ENCODE data around the gene RIPPLY1.
"Not testable (repeated sequence)": the region's sequence is repeated elsewhere in the genome, so short reads cannot be mapped to it uniquely, and the experiment has no call there.

RIPPLY1 gene

DNA sequence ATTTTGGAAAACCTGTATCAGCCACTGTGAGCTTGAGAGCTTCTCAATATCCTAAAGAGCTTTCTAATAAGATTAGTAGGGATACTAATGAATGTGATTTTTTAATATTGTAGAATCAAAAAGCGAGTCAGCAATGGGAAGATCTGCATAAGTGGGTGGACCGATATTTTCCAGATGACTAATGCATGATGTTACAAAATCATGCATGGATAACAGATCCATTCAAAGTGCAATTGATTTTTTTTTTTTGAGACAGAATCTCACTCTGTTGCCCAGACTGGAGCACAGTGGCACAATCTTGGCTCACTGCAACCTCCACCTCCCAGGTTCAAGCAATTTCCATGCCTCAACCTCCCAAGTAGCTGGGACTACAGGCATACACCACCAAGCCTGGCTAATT lies 9.7 kb upstream of the RIPPLY1 start:
- DNase-seq (ENCODE audit: low read depth, low spot score) = no peak

- DNase-seq (ENCODE audit: low read depth, low spot score) = no peak
These were observed 3.2 kb upstream of the RIPPLY1 start for GRCh38 chrX:106906361-106906760.

DNA sequence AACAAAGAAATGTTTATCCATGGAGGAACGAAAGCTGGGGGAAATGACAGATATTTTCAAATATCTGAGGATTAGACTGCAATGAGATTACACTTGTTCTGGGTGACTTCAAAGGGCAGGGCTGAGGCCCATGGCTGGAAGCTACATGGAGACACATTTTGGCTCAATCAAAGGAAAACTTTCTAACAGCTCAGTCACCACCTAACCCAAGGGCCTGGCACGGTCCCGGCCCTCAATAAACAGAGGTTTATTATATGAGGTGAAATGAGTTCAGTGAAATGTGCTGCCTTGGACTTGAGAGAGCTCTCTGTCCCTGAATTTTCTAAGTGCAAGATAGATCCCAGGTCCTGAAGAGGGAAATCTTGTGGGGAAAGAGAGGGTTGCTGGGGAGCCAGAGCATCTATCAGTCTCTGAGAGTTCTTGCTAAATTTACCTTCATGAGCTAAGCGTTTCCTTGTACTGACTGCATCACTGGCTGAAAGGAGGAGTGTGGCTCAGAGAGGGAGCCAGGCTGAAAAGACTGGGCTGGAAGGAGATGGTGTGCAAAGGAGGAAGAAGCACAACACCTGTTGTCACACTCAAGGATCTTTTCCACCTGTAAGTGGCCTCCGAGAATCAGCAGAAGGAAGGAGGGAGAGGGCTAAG lies 2.0 kb upstream of the RIPPLY1 start:
- DNase-seq (ENCODE audit: low read depth, low spot score) = no peak

DNA sequence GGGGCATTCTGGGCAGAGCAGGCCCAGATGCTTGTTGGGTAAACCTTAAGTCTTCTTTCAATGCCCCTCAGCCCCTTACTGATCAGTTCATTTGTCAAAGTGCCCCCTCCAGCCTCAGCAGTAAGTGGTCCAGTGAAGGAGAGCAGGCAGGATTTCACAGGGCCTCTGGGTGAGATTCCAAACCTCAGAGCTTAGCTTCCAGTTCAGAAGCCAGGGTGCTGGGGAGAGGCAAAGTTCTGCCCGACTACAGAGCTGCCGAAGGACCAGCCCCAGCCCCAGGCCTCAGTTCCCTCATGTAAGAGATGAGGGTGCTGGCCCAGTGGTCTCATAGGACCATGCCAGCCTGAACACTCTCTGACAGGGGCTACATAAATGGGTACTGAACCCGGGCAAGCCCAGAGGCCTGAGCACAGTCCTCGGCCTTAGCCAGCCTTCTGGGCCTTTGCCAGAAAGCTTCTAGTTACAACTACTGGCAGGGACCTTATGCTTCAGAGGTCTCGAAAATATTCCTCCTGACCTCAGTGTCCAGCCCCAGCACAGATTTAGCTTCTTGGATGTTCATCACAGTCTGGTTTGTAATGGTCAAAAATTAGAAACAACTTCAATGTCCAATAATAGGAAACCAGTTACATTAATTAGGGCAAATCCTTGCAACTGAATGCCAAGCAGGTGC lies 851 bp upstream of the RIPPLY1 start:
- no peak for DNase-seq (ENCODE audit: low read depth, low spot score)

GRCh38 chrX:106902684-106903083 lies 457 bp downstream of the RIPPLY1 start:
- DNase-seq (ENCODE audit: low read depth, low spot score) = no peak

DNA sequence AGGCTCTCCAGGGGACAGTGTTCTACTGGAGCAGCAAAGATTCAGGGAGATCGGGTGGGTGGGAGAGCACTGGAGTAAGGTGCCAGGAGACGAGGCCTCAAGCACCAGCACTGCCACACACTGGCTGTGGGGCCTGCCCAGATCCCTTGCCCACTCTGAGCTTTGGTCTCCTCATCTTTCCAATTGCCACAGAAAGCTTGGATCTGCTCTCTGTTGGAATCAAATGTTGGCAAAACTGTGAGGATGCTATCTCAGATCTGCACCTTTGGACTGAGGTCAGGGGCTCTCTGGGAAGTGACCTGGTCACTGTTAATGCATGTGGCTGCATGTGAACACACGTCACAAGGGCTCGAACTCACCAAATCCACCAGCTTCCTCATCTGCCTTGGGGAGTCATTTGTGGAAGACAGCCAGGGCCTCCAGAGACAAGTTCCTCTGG lies 1.3 kb downstream of the RIPPLY1 start:
- no peak for DNase-seq (ENCODE audit: low read depth, low spot score)

GRCh38 chrX:106901341-106901740 lies 1.8 kb downstream of the RIPPLY1 start:
- DNase-seq (ENCODE audit: low read depth, low spot score) = no peak

DNA sequence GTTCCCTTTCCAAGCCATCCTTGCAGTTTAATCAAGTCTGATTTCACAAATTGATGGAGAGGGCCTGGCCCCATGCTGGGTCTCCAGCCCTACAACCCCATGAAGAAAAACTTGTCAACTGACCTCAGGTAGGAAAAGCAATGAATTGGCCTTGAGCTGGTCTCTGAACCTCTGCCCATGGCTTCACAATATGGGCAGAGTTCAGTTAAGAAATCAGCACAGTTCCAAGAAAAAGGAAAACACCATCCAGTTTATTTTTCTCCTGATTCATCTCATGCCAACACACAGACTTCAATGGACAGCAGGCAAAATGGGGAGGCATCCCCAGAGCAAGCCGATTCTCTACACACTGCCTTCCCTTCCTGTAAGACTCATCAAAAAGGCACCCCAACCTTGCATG lies 3.3 kb downstream of the RIPPLY1 start:
- no peak for DNase-seq (ENCODE audit: low read depth, low spot score)

- DNase-seq (ENCODE audit: low read depth, low spot score) = no peak
These were observed 3.9 kb downstream of the RIPPLY1 start for GRCh38 chrX:106899276-106899675.

DNA sequence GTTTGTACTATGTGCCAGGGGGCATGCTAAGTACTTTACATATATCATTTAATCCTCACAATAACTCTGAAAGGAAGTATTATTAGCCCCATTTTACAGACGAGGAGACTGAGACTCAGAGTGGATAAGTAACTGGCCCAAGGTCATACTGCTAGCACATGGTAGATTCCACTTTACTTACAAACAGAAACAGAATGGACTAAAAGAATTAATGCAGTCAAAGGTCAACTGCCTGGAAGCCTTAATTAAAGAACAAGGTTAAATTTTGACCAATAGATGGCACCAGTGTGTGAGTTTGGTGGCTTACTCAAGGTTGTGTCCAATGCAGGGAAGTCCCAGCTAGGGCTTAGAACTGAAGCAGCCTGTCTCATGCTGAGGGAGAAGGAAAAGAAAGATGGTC lies 4.7 kb downstream of the RIPPLY1 start:
- peak; percentile 83 for DNase-seq (ENCODE audit: low read depth, low spot score)

GRCh38 chrX:106897259-106897658 lies 5.9 kb downstream of the RIPPLY1 start:
- no peak for DNase-seq (ENCODE audit: low read depth, low spot score)

GRCh38 chrX:106894978-106895452 lies 8.1 kb downstream of the RIPPLY1 start:
- peak; percentile 31 for DNase-seq (ENCODE audit: low read depth, low spot score)

GRCh38 chrX:106894392-106894909 lies 8.7 kb downstream of the RIPPLY1 start:
- peak; percentile 89 for DNase-seq (ENCODE audit: low read depth, low spot score)

DNA sequence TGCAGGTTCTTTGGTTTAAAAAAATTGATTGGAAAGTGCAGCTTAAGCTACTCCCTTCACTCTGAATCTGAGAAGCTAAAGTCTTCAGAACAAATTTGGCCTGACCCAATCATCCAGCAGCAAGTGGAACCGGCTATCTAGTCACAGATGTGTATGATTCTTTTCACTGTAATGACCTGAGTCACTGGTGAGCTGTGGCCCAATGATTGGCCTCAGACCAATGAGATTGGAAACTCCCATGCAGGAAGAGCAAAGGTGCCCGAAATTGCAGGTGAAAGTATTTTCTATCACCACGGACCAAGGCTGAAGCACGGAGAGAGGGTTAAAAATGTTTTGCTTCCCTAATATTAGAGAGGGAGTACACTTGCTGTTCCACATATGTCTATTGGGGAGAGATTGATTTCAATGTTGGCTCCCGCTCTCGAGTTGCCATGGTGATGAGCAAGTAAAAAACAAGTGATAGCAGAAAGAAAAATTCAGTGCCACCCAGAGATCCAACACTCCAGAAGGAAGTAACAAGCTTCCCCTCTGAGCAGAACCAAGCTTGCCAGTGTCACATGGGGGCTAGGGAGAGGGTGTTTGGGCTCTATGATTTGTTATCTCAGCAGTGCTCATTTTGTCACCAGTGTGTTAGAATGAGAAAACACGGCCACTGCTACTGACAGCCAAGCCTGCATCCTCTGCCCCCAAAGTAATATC lies 11.2 kb downstream of the RIPPLY1 start:
- DNase-seq (ENCODE audit: low read depth, low spot score) = no peak

DNA sequence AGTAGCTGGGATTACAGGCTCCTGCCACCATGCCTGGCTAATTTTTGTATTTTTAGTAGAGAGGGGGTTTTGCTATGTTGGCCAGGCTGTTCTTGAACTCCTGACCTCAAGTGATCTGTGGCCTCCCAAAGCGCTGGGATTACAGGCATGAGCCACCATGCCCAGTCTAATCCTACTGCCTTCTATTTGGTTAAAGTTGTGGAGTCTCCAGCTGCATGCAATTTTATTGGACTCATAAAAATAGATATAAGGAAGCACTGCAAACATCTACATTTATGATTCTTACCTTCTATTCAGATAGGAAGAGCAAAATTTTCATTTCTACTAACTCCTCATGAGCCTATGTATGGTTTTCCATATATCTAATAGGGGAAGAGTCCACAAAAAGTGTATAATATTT lies 13.7 kb downstream of the RIPPLY1 start:
- no peak for DNase-seq (ENCODE audit: low read depth, low spot score)

DNA sequence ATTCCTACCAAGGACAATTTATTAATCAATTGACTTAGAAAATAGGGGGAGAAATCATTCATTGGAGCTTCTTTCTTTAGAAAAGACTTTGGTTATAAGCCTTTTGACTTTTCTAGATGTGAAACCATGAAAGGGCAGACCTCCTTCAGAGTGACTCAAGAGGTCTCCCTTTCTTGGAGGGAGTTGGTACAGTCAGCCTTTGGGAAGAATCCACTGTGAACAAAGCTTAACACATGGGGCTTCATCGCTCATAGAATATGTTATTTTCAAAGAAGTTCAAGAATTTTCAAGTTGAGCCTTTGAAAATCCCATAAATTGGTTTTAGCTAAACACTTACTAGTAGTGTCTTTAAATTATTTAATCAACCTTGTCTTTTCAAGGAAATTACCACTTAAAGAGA lies 28.0 kb downstream of the RIPPLY1 start:
- DNase-seq (ENCODE audit: low read depth, low spot score) = no peak

GRCh38 chrX:106874075-106874474 lies 29.1 kb downstream of the RIPPLY1 start:
- no peak for DNase-seq (ENCODE audit: low read depth, low spot score)

DNA sequence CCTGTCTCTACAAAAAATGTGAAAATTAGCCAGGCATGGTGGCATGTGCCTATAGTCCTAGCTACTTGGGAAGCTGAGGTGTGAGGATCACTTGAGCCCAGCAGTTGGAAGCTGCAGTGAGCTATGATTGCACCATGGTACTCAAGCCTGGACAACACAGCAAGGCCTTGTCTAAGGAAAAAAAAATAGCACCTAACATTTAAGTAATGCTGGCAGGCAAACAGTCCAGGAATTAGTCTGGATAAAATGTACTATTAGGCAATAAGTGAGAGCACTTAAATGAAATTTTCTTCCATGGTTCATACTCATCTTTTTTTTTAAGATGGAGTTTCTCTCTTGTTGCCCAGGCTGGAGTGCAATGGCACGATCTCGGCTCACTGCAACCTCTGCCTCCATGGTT lies 30.3 kb downstream of the RIPPLY1 start:
- DNase-seq (ENCODE audit: low read depth, low spot score) = not testable (repeated sequence)

DNA sequence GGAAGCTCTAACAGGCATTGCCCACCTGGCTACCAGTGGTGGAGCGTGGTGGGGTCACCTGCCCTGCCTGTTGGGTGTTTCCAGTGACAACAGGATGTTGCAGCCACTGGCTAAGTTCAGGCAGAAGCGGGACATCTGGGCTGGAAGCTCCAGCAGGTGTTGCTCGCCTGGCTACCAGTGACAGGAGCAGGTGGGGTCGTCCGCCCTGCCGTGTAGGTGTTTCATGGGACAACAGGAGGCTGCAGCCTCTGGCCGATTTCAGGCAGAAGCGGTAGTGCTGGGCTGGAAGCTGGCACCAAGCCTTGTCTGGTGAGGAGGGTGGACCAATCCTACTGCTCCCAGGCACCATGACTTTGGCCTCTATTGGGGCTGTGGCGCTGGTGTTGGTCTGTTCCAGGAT lies 39.4 kb downstream of the RIPPLY1 start:
- DNase-seq (ENCODE audit: low read depth, low spot score) = no peak

- DNase-seq (ENCODE audit: low read depth, low spot score) = peak; percentile 75
These were observed 40.0 kb downstream of the RIPPLY1 start for GRCh38 chrX:106862972-106863688.
